AG20443 (cell line): ENCODE results near the gene GPT2.
A peak's percentile ranks its signal among the peaks of the same experiment; 100 is the strongest.
"Not testable (repeated sequence)": the region's sequence is repeated elsewhere in the genome, so short reads cannot be mapped to it uniquely, and the experiment has no call there.

Experiments used
- DNase-seq: peaks from one replicate; pipeline ENCODE4 v3.0.0; 2012; ENCODE audit warnings: low spot score, mixed read lengths

GPT2 gene

GRCh38 chr16:46862555-46863447 lies 21.4 kb upstream of the GPT2 start:
- no peak for DNase-seq

DNA sequence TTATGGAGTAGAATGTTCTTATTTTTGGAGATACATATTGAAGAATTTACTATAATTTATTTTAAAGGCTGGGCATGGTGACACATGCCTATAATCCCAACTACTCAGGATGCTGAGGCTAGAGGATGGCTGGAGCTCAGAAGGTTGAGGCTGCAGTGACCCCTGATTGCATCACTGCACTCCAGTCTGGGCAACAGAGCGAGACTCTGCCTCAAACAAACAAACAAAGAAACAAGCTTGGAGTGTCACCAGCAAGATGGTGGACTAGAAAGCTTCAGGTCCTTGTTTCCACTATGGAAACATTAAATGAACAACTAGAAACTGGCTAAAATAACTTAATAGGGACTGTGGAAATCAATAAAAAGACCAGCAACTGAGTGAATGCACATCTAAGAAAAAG lies 17.9 kb upstream of the GPT2 start:
- DNase-seq: no peak

GRCh38 chr16:46867486-46867885 lies 16.7 kb upstream of the GPT2 start:
- DNase-seq: not testable (repeated sequence)

DNA sequence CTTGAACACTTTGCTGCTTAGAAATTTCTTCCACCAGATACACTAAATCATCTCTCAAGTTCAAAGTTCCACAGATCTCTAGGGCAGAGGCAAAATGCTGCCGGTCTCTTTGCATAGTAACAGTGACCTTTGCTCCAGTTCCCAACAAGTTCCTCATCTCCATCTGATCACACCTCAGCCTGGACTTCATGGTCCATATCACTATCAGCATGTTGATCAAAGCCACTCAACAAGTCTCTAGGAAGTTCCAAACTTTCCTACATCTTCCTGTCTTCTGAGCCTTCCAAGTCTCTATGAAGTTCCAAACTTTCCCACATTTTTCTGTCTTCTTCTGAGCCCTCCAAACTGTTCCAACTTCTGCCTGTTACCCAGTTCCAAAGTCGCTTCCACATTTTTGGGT lies 15.3 kb upstream of the GPT2 start:
- DNase-seq: not testable (repeated sequence)

DNA sequence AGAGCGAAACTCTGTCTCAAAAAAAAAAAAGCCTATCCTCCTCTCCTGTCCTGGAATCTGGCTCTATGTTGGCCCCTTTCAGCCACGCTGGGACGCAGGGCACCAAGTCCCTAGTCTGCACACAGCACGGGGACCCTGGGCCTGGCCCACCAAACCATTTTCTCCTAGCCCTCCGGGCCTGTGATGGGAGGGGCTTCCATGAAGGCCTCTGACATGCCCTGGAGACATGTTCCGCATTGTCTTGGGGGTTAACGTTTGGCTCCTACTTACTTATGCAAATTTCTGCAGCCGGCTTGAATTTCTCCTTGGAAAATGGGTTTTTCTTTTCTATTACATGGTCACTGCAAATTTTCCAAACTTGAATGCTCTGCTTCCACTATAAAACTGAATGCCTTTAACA lies 12.6 kb upstream of the GPT2 start:
- DNase-seq: no peak

GRCh38 chr16:46873201-46873600 lies 11.0 kb upstream of the GPT2 start:
- no peak for DNase-seq

GRCh38 chr16:46875243-46875642 lies 8.9 kb upstream of the GPT2 start:
- no peak for DNase-seq

- no peak for DNase-seq
Observed at GRCh38 chr16:46882304-46882939, 1.7 kb upstream of the GPT2 start.

DNA sequence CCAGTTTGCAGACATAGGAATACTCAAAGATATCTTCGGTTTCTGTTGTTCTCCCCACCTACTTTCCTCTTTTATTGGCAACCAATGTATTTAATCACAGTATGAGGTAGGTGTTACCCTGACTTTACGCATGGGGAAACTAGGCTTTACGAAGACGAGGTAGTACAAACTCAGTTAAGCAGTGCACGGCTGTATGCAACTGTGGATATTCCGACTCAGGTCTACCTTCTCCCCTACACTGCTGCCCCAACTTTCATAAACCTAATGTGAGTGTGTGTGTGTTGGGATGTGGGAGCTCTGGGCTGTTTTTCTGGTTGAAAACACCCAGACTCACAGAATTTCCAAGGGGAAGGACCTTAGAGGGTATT lies 1.2 kb upstream of the GPT2 start:
- no peak for DNase-seq

DNA sequence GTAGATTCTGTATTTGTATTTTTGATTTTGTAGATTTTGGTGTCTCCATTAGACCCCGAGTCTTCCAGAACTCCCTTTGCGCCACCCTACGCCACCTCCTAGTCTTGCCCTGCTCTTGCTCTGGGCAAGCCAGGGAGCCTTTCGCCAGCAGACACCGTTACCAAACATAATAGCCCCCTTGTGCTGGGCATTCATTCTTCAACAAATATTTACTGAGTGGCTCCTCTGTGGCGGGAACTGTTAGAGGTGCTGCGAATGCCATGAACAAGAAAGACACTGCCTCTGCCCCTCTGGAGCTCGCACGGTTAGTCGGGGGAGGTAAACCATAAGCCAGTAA lies 841 bp upstream of the GPT2 start:
- no peak for DNase-seq

GRCh38 chr16:46884513-46885293 lies 541 bp downstream of the GPT2 start:
- peak; percentile 32 for DNase-seq

GRCh38 chr16:46885960-46886763 lies 2.0 kb downstream of the GPT2 start:
- DNase-seq: no peak

- no peak for DNase-seq
Observed at GRCh38 chr16:46886764-46887523, 2.8 kb downstream of the GPT2 start.

DNA sequence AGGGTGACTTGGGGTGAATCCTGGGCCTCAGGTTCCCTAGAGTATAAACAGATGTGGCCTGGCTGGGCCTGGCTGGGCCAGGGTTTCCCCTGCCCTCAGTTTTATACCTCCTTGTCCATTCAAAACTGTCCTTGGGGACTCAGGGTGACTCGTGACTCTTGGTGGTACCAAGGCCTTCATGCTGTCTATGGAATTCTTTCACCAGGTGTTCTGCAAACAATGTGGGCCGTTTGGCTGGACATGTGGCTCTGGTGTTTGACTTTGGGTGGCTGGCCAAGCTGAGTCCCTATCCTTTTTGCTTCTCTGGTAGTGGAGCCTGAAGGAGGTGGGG lies 3.3 kb downstream of the GPT2 start:
- DNase-seq: no peak

- no peak for DNase-seq
Observed at GRCh38 chr16:46889245-46889941, 5.2 kb downstream of the GPT2 start.

- no peak for DNase-seq
Observed at GRCh38 chr16:46889942-46890300, 5.8 kb downstream of the GPT2 start.

DNA sequence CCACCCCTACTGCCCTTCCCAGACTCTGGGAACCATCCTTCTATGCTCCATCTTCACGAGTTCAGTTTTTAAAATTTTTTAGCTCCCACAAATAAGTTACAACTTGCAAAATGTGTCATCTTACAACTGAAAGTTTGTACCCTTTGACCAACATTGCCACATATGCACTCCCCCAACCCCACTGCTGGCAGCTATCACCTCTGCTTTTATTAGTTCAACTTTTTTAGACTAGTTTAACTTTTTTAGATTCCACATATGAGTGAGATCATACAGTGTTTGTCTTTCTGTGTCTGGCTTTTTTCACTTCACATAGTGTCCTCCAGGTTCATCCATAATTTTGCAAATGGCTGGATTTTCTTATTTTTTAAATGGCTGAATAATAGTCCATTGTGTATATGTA lies 7.7 kb downstream of the GPT2 start:
- no peak for DNase-seq

- no peak for DNase-seq
Observed at GRCh38 chr16:46894036-46894672, 10.0 kb downstream of the GPT2 start.

- DNase-seq: no peak
Observed at GRCh38 chr16:46895399-46896313, 11.5 kb downstream of the GPT2 start.
